Stimulated activated CD4-positive, alpha-beta T cell treated with anti-CD3 and anti-CD28 coated beads, Interleukin-2, amount 100 ng/mL, for 48 hours (primary cell): ENCODE measurements around the gene RUNX3.
"Not testable (repeated sequence)": the region's sequence is repeated elsewhere in the genome, so short reads cannot be mapped to it uniquely, and the experiment has no call there.

ENCODE experiments used
- DNase-seq, 2 donors: peaks; one replicate each; pipeline ENCODE4 v3.0.0-alpha.2; 2020

Gene RUNX3

DNA sequence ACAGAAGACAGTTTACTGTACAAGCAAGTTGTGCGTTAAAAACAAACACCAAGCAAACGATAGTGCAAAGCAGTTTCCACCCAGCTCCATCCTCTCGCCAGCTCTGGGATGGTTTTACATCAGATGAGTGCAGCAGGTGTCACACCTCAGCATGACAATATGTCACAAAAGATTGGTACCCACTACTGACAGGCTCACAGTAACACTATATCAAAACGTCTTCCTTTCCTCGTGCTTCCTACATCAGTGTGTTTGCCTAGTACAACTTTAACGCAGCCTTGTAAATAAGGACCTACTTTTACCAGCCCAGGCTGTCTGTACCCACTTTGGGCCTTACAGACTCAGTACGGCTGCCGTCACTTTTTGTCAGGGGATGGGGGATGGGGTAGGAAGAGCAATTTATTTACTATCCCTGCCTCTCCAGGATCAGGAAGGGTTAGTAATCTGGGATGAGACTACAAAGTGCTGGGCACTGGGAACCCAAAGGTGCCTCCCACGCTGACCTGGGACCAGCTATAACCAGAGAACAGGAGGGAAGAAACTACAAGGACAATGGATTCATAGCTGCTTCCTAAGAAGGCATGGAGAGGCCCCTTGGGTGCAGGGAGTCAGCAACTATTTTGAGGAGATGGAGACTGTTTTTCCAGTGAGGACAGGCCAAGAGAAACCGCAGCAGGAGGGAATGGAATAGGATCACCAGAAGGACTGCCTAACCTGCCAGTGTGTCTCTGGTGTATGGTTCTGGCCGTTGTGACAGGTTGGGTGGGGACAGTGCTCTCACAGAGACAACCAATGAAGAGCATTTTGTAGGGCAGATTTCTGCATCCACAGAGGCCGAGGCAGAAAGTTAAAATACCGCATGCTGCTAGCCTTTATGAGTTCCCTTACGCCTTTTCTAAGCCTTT is 30.2 kb downstream of the RUNX3 start:
- no peak for DNase-seq

DNA sequence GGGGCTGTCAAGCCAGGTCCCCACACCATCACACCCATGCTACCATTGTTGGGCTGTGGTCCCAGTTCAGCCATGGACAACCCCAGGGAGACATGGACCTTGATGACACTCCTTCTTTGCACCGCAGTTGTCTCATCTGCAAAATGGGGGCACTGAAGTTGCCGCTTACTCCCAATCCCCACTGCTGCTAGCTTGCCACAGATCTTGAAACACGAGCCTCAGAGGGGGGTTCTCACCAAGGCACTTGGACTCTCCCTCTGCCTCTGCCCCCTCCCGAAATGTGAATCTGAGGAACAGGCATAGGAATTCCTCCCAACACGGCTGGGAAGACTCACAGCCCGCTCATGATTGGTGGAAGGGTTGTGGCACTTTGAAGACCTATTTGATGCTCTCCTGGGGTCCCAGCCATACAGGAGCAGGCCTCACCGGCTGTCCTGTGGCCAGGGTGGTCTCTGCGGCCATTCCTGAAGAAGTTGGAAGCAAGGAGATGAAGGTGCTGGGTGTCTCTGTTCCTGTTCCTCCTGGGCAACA is 31.1 kb downstream of the RUNX3 start:
- no peak for DNase-seq

DNA sequence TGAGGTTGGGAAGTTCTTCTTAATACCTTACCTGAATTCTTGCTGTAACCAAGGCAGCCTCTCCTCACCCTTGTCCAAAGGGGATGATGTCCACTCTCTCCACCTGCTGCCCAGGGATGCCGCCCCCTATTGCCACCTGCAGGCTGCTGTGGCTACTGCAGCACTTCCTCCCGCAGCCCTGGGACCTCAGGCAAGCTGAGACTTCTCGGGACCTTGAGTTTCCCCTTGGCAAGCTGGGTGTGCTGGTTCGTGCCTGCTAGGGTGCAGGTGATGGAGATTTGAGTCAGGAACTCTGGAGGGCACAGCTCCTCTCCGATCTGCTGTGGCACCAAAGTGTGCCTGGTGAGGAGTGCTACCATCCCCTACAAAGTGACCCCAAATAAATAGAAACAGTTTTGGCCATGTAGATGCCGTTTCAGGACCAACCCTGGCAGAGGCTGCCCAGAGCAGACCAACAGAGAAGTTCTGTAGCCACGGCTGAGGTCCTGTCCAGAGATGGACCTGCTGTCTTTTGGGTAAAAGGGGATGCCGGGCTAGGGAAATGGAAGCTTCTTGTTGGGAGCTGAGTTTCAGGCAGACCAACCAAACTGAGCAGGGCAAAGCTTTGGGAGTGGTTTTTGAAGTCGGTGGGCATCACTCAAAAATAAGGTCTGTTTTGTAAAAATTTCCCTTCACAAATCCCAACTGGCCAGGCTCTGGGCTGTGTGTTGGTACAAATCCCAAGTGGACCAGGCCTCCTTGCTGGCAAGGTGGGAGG is 31.7 kb downstream of the RUNX3 start:
- DNase-seq: peak; percentile 45 to 57

DNA sequence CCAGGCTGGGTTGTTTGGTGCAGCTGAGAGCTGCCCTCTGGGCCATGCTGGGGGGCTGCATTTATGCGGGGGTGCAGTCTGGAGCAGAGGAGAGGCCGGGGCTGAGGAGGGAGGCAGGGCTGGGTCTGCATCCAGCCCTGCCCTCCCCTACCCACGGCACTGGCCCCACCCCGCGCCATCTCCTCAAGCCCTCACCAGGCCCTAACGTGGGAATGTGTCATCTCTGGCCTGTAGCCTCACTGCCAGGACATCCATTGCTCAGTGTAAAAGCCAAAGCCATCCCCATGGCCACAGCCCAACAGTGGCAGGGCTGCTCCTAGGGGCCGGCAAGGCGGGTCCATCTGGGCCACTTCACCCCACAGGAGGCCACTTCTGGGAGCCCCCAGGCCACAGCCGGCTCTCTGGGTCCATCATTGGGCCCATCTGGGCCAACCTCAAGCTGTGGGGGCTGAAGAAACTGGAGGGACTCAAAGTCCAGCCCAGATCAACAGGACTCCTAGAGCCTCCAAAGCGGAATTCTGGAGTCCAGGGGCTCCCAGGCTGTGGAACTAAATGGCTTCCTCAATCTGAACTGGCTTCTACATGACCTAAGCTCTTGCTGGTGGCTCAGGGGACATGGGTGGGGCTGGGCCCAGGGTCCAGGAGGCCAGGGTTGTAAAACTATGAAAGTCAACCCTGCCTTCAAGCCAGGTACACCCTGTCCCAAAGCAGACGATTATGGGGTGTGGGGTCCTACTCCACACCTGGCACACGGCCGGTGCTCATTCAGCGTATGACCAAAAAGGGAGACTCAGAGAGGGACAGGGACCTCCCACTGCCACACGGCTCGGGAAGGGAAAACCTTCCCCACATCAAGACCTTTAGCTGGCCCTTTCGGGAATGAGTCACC is 32.6 kb downstream of the RUNX3 start:
- DNase-seq: no peak

DNA sequence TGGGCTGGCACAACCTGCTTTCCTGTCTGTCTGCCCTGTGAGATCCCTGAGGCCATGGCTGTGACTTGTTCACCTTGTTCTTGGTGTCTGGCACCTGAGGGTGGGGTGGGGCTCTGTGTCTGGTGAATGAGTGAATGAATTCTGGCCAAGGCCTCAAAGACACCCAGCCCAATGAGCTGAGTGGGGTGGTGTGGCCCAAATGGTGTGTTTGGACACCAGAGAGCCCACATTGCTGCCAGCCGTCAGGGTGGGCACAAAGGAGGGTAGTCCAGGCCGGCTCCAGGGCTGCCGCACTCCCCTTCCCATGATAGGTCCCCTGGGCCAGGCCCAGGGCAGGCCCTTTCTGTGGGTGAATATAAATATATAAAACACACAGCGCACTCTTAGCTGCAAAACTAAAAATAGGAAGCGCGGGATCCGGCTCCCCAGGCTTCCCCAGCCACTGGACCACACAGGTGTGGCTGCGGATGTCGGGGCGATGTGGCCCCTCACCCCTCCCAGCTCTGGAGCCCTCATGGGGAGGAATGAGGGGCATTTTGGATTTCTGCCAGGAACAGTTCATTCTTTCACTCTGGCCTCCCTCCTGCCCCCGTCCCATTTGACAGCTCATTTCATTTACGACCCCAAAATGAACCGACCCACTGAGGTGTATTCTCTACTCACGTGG is 33.3 kb downstream of the RUNX3 start:
- no peak for DNase-seq

DNA sequence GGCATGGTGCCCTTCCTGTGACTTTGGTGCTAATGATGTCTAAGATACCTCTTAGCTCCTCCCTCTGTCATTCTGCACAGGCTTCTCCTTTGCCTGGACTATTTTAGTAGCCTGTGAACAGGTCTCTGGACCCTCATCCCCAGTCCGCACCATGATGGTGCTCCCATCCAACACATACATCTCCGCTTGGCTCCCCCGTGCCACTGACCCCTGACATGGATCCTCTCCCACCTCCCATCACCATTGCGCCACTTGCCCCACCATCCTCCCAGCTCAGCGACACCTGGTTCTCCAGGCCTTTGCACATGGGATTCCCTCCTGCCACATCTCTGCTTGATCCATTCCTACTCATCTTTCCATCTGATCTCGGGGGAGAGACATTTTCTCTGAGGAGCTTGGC is 33.9 kb downstream of the RUNX3 start:
- DNase-seq: no peak

DNA sequence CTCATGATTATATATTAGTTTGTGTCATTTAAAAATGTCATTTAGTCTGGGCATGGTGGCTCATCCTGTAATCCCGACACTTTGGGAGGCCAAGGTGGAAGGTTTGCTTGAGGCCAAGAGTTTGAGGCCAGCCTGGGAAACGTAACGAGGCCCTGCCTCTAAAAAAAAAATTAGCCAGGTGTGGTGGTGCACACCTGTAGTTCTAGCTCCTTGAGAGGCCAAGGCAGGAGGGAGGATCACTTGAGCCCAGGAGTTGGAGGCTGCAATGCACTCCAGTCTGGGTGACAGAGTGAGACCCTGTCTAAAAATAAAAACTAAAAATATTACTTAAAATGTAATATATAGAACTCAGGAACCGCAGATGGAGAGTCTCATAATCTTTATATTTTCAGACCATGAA is 34.6 kb downstream of the RUNX3 start:
- no peak for DNase-seq

DNA sequence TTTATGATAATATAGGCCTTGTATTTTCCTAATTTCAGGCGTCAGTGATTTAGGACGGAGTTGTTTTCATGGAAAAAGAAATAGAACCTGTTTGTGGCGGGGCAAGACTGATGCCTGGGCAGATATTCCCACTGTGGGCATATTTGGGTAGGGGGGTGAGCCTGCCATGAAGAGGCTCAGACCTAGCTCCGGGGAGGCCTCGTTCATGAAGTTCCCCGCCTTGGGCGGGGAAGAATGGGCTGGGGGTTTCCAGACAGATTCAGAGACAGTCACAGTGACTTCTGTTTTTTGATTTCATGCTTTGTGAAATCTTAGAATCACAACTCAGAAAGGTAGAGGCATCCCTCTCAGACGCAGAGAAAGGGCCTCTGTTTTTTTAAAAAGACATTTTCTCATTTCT is 36.1 kb downstream of the RUNX3 start:
- DNase-seq: no peak

DNA sequence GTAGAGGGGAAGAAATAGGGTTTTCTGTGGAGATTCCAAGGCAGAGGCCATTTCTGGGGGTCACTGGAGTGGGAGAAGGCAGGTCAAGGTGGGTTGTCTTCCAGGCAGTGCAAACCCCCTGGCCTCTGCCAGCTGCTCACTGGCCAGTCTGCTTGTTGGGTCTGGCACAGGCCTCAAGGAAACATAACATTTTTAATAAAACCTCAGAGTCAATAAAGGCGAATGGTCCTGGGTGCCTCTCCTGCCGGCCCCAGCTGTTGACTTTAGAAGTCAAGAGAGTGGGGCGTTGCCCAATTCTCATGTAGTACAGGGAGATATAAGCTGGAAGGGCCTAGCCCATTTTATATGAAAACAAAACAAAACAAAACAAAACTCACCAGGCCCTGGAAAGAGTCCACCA is 36.6 kb downstream of the RUNX3 start:
- DNase-seq: no peak

DNA sequence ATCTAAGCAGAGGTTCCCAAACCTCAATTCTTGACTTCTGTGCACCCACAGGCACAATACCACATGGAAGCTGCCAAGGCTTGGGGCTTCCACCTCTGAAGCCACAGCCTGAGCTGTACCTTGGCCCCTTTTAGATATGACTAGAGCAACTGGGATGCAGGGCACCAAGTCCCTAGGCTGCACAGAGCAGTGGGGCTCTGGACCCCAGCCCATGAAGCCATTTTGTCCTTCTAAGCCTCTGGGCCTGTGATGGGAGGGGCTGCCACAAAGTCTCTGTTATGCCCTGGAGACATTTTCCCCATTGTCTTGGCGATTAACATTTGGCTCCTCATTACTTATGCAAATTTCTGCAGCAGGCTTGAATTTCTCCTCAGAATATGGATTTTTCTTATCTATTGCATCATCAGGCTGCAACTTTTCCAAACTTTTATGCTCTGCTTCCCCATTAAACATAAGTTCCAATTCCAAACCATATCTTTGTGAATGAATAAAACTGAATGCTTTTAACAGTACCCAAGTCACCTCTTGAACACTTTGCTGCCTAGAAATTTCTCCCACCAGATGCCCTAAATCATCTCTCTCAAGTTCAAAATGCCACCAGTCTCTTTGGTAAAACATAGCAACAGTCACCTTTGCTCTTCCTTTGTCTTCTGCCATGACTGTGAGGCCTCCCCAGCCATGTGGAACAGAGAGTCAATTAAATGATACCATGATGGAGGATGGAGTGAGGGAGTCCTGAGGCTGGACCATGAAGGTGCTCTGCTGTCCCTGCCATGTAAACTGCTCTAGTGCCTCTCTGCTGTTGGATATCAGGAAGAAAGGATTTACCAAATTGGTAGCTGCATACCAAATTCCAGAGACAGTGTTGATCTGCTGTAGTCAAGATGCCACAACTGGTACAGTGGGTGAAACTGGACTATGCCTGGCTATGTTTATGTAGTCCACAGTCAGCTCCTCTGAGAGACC is 37.6 kb downstream of the RUNX3 start:
- DNase-seq: no peak

DNA sequence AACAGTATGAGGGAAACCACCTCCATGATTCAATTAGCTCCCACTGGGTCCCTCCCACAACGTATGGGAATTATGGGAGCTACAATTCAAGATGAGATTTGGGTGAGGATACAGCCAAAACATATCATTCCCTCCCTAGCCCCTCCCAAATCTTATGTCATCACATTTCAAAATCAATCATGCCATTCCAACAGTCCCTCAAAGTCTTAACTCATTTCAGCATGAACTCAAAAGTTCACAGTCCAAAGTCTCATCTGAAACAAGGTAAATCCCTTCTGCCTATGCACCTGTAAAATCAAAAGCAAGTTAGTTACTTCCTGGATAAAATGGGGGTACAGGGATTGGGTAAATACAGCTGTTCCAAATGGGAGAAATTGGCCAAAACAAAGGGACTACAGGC is 38.7 kb downstream of the RUNX3 start:
- not testable (repeated sequence) for DNase-seq

DNA sequence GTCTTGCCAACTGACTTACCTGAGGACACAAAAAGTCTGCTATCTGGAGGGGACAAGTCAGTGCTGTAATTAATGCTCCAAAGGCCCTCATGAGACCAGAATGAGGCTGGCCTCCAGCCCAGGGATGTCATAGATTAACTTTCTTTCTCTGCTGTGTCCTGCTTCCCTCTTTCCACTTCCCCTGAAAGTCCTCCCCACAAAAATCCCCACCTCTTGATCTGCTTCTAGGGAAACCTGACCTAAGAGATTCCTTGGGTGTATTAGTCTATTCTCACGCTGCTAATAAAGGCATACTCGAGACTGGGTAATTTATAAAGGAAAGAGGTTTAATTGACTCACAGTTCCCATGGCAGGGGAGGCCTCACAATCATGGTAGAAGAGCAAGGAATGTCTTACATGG is 39.2 kb downstream of the RUNX3 start:
- no peak for DNase-seq

DNA sequence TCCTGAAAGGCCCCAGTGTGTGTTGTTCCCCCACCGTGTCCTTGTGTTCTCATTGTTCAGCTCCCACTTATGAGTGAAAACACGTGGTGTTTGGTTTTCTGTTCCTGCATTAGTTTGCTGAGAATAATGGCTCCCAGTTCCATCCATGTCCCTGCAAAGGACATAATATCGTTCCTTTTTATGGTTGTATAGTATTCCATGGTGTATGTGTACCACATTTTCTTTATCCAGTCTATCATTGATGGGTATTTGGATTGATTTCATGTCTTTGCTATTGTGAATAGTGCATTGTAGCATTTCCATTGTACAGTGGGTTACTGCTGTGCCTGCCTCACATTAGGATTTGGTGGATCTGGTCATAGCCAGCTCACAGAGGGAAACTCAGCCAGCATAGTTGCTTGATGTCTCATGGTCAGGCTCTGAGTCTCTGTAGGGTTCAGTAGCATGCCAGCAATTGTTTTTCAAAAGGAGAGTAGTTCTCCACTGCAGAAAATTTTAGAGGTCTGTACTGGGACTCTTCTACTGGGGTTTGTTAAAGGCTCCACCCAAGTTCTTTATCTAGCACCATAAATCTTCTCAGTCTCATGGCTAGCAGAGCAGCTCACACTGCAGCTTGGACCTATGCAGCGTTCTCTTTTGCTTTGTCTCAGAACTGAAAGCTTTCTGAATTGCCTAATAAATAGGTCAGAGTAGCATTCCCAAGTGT is 41.0 kb downstream of the RUNX3 start:
- no peak for DNase-seq

DNA sequence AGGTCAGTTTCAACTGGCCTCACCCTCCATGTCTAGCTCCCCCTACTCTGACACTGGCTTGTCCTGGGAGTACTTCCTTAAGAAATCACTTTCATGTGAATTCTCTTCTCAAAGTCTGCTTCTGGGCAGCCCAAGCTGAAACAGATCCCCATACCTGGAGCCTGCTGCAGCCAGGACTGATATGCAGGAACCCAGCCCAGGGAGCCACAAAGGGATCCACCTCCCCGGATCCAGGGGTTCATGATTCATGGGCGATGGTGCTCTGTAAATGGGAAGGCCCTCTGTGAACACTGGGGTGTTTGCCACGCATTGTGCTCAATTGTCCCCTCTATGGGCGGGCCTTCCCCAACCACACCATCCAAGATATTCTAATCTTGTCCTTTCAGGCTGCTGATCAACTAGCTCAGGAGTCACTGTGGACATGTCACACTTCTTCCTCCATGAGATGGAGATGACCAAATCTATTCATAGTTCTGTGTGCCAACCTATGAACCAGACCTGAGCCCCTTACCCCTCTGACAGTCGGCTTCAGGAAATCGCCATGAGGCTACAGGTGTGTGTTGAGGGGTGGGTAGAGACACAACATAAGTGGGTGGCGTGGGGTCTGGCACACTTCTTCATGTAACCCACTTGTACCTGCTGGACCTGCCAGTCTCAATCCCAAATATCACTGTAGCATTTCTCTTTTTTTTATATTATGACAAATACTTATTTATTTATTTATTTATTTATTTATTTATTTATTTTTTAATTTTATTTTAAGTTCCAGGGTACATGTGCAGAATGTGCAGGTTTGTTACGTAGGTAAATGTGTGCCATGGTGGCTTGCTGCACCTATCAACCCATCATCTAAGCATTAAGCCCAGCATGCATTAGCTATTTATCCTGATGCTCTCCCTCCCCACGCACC is 41.8 kb downstream of the RUNX3 start:
- DNase-seq: no peak

DNA sequence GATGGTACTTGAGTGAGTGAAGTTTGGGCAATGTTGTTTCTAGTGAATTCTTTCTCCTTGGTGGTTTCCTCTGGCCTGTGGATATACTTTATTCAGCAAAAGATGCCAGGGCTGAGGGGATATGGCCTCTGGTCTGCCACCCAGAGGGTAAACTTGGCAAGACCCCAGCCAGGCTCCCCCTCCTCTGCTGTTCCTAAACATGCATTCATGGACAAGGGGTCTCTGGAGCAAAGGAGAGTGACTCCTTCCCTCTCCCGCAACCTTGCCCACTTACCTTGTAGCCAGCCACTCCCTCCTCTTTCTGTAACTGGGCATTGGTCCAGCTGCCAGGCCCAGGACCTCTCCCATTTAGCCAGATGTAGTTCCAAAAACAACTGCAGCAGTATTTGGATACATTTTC is 43.8 kb downstream of the RUNX3 start:
- DNase-seq: no peak

DNA sequence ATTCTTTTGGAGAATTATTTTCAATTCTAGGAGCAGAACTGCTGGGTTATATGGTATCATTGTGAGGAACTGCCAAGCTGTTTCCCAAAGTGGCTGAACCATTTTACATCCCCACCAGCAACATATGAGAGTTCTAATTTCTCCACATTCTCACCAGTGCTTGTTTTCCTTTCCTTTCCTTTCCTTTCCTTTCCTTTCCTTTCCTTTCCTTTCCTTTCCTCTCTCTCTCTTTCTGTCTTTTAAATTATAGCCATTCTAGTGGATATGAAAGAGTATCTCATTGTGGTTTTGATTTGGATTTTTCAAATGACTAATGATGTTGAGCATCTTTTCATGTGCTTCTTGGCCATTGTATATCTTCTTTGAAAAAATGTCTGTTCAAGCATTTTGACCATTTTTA is 45.3 kb downstream of the RUNX3 start:
- DNase-seq: no peak

DNA sequence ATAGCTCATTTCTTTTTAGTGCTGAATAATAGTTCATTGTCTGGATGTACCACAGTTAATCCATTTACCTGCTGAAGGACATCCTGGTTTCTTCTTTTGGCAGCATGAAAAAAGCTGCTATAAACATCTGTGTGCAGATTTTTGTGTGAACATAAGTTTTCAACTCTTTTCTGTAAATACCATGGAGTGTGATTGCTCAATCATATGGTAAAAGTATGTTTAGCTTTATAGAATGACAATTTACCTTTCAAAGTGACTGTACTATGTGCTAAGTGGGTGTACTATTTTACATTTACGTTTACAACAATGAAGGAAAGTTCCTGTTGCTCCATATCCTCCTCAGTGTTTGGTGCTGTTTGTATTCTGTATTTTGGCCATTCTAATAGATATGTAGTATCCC is 49.0 kb downstream of the RUNX3 start:
- DNase-seq: no peak

DNA sequence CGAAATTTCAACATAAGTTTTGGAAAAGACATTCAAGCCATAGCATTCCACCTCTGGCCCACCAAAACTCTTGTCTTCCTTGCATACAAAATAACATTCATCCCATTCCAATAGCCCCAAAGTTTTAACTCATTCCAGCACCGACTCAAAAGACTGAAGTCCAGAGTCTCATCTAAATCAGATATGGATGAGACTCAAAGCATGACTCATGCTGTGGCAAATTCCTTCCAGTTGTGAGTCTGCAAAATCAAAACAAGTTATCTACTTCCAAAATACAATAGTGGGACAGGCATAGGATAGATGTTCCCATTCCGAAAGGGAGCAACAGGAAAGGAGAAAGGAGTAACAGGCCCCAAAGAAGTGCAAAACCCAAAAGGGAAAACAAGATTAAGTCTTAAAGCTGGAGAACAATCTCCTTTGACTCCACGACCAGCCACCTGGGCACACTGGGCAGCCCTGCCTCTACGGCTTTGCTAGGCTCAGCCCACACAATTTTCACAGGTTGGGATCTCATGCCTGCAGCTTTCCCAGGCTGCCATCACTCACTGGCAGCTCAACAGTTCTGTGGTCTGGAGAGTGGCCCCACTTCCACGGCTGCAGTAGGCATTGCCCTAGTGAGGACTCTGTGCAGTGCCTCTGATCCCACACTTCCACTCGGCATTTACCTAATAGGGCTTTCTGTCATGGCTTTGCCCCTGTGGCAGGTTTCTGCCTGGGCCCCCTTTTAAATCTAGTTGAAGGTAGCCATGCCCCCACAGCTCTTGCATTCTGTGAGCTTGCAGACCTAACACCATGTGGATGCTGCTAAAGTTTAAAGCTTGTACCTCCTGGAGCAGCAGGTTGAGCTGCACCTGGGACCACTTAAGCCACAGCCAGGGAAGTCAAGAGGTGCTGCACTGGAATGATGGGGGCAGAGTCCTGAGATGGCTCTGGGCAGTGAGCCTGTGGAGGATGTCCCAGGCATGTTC is 51.0 kb downstream of the RUNX3 start:
- no peak for DNase-seq
